ENCODE results near the gene IREB2.
A peak's percentile ranks its signal among the peaks of the same experiment; 100 is the strongest.
"Not testable (repeated sequence)": the region's sequence is repeated elsewhere in the genome, so short reads cannot be mapped to it uniquely, and the experiment has no call there.

Gene IREB2

GRCh38 chr15:78481917-78482316 is 43.9 kb downstream of the IREB2 start:
- no peak for DNase-seq (ENCODE audit: low spot score)

- DNase-seq (ENCODE audit: low spot score), result no peak
Measured at GRCh38 chr15:78492872-78493271, 54.9 kb downstream of the IREB2 start.

- DNase-seq (ENCODE audit: low spot score), result no peak
Measured at GRCh38 chr15:78501857-78502256, 63.8 kb downstream of the IREB2 start.

GRCh38 chr15:78502641-78503040 is 64.6 kb downstream of the IREB2 start:
- no peak for DNase-seq (ENCODE audit: low spot score)

GRCh38 chr15:78506971-78507830 is 69.2 kb downstream of the IREB2 start, which contains the start of gene HYKK:
Gene HYKK, plus strand, starts transcription at chr15:78507577. Its CDS starts 5,512 bp downstream, at chr15:78513089.
- DNase-seq (ENCODE audit: low spot score), result peak; percentile 97

- no peak for DNase-seq (ENCODE audit: low spot score)
Measured at GRCh38 chr15:78507831-78508160, 69.8 kb downstream of the IREB2 start.

GRCh38 chr15:78508272-78508671 is 70.3 kb downstream of the IREB2 start:
- no peak for DNase-seq (ENCODE audit: low spot score)

GRCh38 chr15:78509726-78510312 is 71.8 kb downstream of the IREB2 start:
- DNase-seq (ENCODE audit: low spot score), result no peak

GRCh38 chr15:78520035-78520434 is 82.0 kb downstream of the IREB2 start:
- not testable (repeated sequence) for DNase-seq (ENCODE audit: low spot score)

GRCh38 chr15:78524230-78524629 is 86.2 kb downstream of the IREB2 start:
- no peak for DNase-seq (ENCODE audit: low spot score)

- no peak for DNase-seq (ENCODE audit: low spot score)
Measured at GRCh38 chr15:78527325-78527724, 89.3 kb downstream of the IREB2 start.

- DNase-seq (ENCODE audit: low spot score), result no peak
Measured at GRCh38 chr15:78533331-78533730, 95.3 kb downstream of the IREB2 start.

- no peak for DNase-seq (ENCODE audit: low spot score)
Measured at GRCh38 chr15:78536134-78536533, 98.1 kb downstream of the IREB2 start.

GRCh38 chr15:78537266-78537905 is 99.4 kb downstream of the IREB2 start:
- DNase-seq (ENCODE audit: low spot score), result no peak

GRCh38 chr15:78538358-78538757 is 100.3 kb downstream of the IREB2 start:
- no peak for DNase-seq (ENCODE audit: low spot score)

GRCh38 chr15:78539464-78540140 is 101.6 kb downstream of the IREB2 start:
- not testable (repeated sequence) for DNase-seq (ENCODE audit: low spot score)

GRCh38 chr15:78540141-78540870 is 102.3 kb downstream of the IREB2 start, which contains the start of gene PSMA4:
Gene PSMA4, plus strand, starts transcription at chr15:78540444. Its CDS starts 1,484 bp downstream, at chr15:78541928.
- DNase-seq (ENCODE audit: low spot score), result peak; percentile 79

GRCh38 chr15:78540871-78541743 is 103.1 kb downstream of the IREB2 start:
- no peak for DNase-seq (ENCODE audit: low spot score)

GRCh38 chr15:78541744-78542034 is 103.7 kb downstream of the IREB2 start:
- DNase-seq (ENCODE audit: low spot score), result no peak

GRCh38 chr15:78542647-78543046 is 104.6 kb downstream of the IREB2 start:
- no peak for DNase-seq (ENCODE audit: low spot score)

GRCh38 chr15:78550194-78550593 is 112.2 kb downstream of the IREB2 start:
- DNase-seq (ENCODE audit: low spot score), result no peak
